Astrocyte (in vitro differentiated cells and primary cell): Measurements from ENCODE around the gene USP3.

Experiments
- CTCF ChIP-seq: IDR thresholded peaks from 2 replicates; pipeline ENCODE4 v1.5.1; 2011; ENCODE audit warnings: low read depth, mild to moderate bottlenecking, inconsistent platforms, low read length, moderate library complexity; ENCODE audit not compliant: insufficient read depth
- EZH2 ChIP-seq: IDR thresholded peaks from 2 replicates; pipeline ENCODE4 v1.6.1; 2012; ENCODE audit warnings: mild to moderate bottlenecking, low read length, inconsistent platforms; ENCODE audit not compliant: insufficient read depth

DNA sequence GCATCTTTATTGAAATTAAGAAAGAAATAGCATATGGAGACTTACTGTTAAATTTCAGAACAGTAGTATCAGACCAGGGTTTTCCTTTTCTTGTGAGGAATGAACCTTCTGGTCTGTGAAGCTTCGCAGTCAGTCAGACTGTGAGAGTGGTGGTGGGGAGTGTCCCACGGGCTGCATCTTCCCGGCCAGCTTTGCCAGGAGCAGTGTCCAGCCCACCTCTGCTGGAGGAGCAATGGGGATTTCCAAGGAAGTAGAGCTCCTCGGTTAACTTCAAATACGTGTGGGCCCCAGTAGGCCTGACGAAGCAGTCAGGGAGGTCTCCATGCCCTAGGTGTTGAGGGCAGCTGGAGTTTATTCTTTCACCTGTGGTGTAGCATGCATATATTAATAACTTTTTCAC is 51.9 kb downstream of the USP3 start:
- TF ChIP-seq CTCF (no peak), EZH2 (no peak)
